Occipital lobe (tissue), 2 donors: ENCODE measurements around the gene NEUROD2. TPM values are rescaled to one million over a fixed set of nuclear protein-coding genes. Genes with fewer than 3 reads are reported as not detected.

ENCODE experiments used
- DNase-seq: peaks from one replicate; lab custom pipeline; 2025; lab: John Stamatoyannopoulos, UW
- total RNA-seq: library from RNA; depleted of rRNA; stranded (reverse); fragments of >200 nt; gene quantifications from one replicate; pipeline ENCODE4 v1.2.3, GENCODE V29; 2014

NEUROD2 gene
- total RNA-seq, 1 donor from 2014 or later = 70.3 TPM

- no peak for DNase-seq
These were observed 11.5 kb upstream of the NEUROD2 start for GRCh38 chr17:39618956-39619785.

- DNase-seq = no peak
These were observed 10.7 kb upstream of the NEUROD2 start for GRCh38 chr17:39618246-39618913.

GRCh38 chr17:39617446-39618245, 9.9 kb upstream of the NEUROD2 start:
- DNase-seq = peak; percentile 41

GRCh38 chr17:39617100-39617445, 9.4 kb upstream of the NEUROD2 start:
- no peak for DNase-seq

- DNase-seq = no peak
These were observed 7.7 kb upstream of the NEUROD2 start for GRCh38 chr17:39615434-39615833.

GRCh38 chr17:39614545-39615157, 6.9 kb upstream of the NEUROD2 start:
- DNase-seq = no peak

GRCh38 chr17:39612935-39613464, 5.3 kb upstream of the NEUROD2 start:
- no peak for DNase-seq

GRCh38 chr17:39612291-39612894, 4.7 kb upstream of the NEUROD2 start:
- no peak for DNase-seq

GRCh38 chr17:39611401-39612112, 3.8 kb upstream of the NEUROD2 start:
- DNase-seq = no peak

- DNase-seq = no peak
These were observed 1.8 kb upstream of the NEUROD2 start for GRCh38 chr17:39609416-39610025.

GRCh38 chr17:39608142-39608981, 642 bp upstream of the NEUROD2 start:
- no peak for DNase-seq

- peak; percentile 39 for DNase-seq
These were observed 466 bp downstream of the NEUROD2 start for GRCh38 chr17:39607057-39607850.

- no peak for DNase-seq
These were observed 1.2 kb downstream of the NEUROD2 start for GRCh38 chr17:39606434-39607056.

- DNase-seq = no peak
These were observed 2.0 kb downstream of the NEUROD2 start for GRCh38 chr17:39605492-39606433.

- DNase-seq = no peak
These were observed 2.7 kb downstream of the NEUROD2 start for GRCh38 chr17:39604911-39605491.
